Adipose tissue (tissue), 3 donors: ENCODE measurements around the gene NECTIN1. TPM values are rescaled to one million over a fixed set of nuclear protein-coding genes. Genes with fewer than 3 reads are reported as not detected.

Experiments
- H3K27ac ChIP-seq: one replicate; pipeline ENCODE4 v1.5.1; 2013; ENCODE audit warnings: low read depth, low read length
- WGBS, 3 donors: extraction: QIAGEN DNeasy Blood & Tissue Kit; methylation state at CpG; one replicate each; pipeline ENCODE4 v1.1.7; 2013; 5-methylcytosine and 5-hydroxymethylcytosine counted together
- polyA plus RNA-seq, 3 donors: library from polyadenylated mRNA; stranded (reverse); fragments of 200-250 nt; gene quantifications; one replicate each; pipeline ENCODE4 v1.2.3, GENCODE V29; 2013
- donor health status: healthy with polysubstance abuse.
- donor health status: Bipolar disorder and iron deficiency.
- donor health status: healthy.

NECTIN1 gene
- polyA plus RNA-seq, 3 donors = 2.7 to 9.4 (median 3.9) TPM

- WGBS, 3 donors = 59 to 73% (median 60%) methylated on average over 11 of the region's 11 CpGs
- H3K27ac ChIP-seq = no peak overlapping the region
These were observed 89.3 kb downstream of the NECTIN1 start for GRCh38 chr11:119639642-119640205.

- 76 to 83% (median 79%) methylated on average over 11 of the region's 11 CpGs for WGBS, 3 donors
- H3K27ac ChIP-seq = no peak overlapping the region
These were observed 90.1 kb downstream of the NECTIN1 start for GRCh38 chr11:119638851-119639250.

- 85 to 93% (median 87%) methylated on average over 4 of the region's 4 CpGs for WGBS, 3 donors
These were observed 91.5 kb downstream of the NECTIN1 start for GRCh38 chr11:119637481-119637880.

GRCh38 chr11:119635776-119636175 lies 93.2 kb downstream of the NECTIN1 start:
- WGBS, 3 donors = 93 to 97% (median 93%) methylated on average over 8 of the region's 8 CpGs
- H3K27ac ChIP-seq = no peak overlapping the region

More at GRCh38 chr11:119637481-119637880, 91.5 kb downstream of the NECTIN1 start:
- H3K27ac ChIP-seq = no peak overlapping the region

- H3K27ac ChIP-seq = no peak overlapping the region
- 85 to 89% (median 86%) methylated on average over 21 of the region's 21 CpGs for WGBS, 3 donors
These were observed 93.8 kb downstream of the NECTIN1 start for GRCh38 chr11:119635041-119635740.

GRCh38 chr11:119634301-119634700 lies 94.7 kb downstream of the NECTIN1 start:
- 85 to 88% (median 88%) methylated on average over 15 of the region's 15 CpGs for WGBS, 3 donors

GRCh38 chr11:119629834-119630624 lies 99.0 kb downstream of the NECTIN1 start:
- WGBS, 3 donors = 64 to 79% (median 75%) methylated on average over 8 of the region's 8 CpGs
- no peak overlapping the region for H3K27ac ChIP-seq

More at GRCh38 chr11:119634301-119634700, 94.7 kb downstream of the NECTIN1 start:
- no peak overlapping the region for H3K27ac ChIP-seq

- WGBS, 3 donors = 74 to 79% (median 78%) methylated on average over 8 to 9 of the region's 9 CpGs
- no peak overlapping the region for H3K27ac ChIP-seq
These were observed 99.9 kb downstream of the NECTIN1 start for GRCh38 chr11:119629085-119629484.

GRCh38 chr11:119627286-119627685 lies 101.7 kb downstream of the NECTIN1 start:
- WGBS, 3 donors = 63 to 74% (median 74%) methylated on average over 6 of the region's 6 CpGs

GRCh38 chr11:119626871-119627270 lies 102.1 kb downstream of the NECTIN1 start:
- no peak overlapping the region for H3K27ac ChIP-seq
- WGBS, 3 donors = 52 to 82% (median 54%) methylated on average over 7 of the region's 7 CpGs

More at GRCh38 chr11:119627286-119627685, 101.7 kb downstream of the NECTIN1 start:
- no peak overlapping the region for H3K27ac ChIP-seq

- WGBS, 3 donors = 45 to 62% (median 55%) methylated on average over 6 to 7 of the region's 7 CpGs
- no peak overlapping the region for H3K27ac ChIP-seq
These were observed 102.7 kb downstream of the NECTIN1 start for GRCh38 chr11:119626197-119626841.

- 65 to 72% (median 66%) methylated on average over 19 of the region's 19 CpGs for WGBS, 3 donors
- no peak overlapping the region for H3K27ac ChIP-seq
These were observed 103.6 kb downstream of the NECTIN1 start for GRCh38 chr11:119625206-119625978.

- WGBS, 3 donors = 90 to 92% (median 92%) methylated on average over 6 of the region's 6 CpGs
- no peak overlapping the region for H3K27ac ChIP-seq
These were observed 104.4 kb downstream of the NECTIN1 start for GRCh38 chr11:119624629-119625028.

GRCh38 chr11:119624102-119624615 lies 104.8 kb downstream of the NECTIN1 start:
- 29 to 38% (median 34%) methylated on average over 9 of the region's 9 CpGs for WGBS, 3 donors
- H3K27ac ChIP-seq = no peak overlapping the region

GRCh38 chr11:119623682-119624081 lies 105.3 kb downstream of the NECTIN1 start:
- H3K27ac ChIP-seq = no peak overlapping the region
- WGBS, 3 donors = 38 to 78% (median 77%) methylated on average over 3 to 5 of the region's 5 CpGs

- H3K27ac ChIP-seq = no peak overlapping the region
- WGBS, 3 donors = 83 to 90% (median 84%) methylated on average over 17 of the region's 17 CpGs
These were observed 106.4 kb downstream of the NECTIN1 start for GRCh38 chr11:119622454-119623143.

- no peak overlapping the region for H3K27ac ChIP-seq
These were observed 109.3 kb downstream of the NECTIN1 start for GRCh38 chr11:119619665-119620064.

More at GRCh38 chr11:119619665-119620064, 109.3 kb downstream of the NECTIN1 start:
- WGBS, 3 donors = 63 to 75% (median 75%) methylated on average over 3 of the region's 3 CpGs
